ENCODE measurements around the gene WIPF3. TPM values are rescaled to one million over a fixed set of nuclear protein-coding genes. Genes with fewer than 3 reads are reported as not detected.
A peak's percentile ranks its signal among the peaks of the same experiment; 100 is the strongest.

WIPF3 gene
- polyA plus RNA-seq (ENCODE audit: insufficient read length in 4 of 4) = 1 to 10 TPM; 5.2 to 6.0 (median 5.3) TPM

GRCh38 chr7:29806208-29806994, at the start of gene WIPF3:
Gene WIPF3, plus strand, starts transcription at chr7:29806508. Its CDS starts 28,217 bp downstream, at chr7:29834725.
- DNase-seq (ENCODE audit: low read depth in 4 of 4, low spot score in 3 of 4) = peak in 1 of 4 donors; percentile 27

GRCh38 chr7:29763266-29763665, 43.0 kb upstream of the WIPF3 start:
- no peak for DNase-seq (ENCODE audit: low read depth in 4 of 4, low spot score in 3 of 4)

GRCh38 chr7:29764227-29764626, 42.1 kb upstream of the WIPF3 start:
- DNase-seq (ENCODE audit: low read depth in 4 of 4, low spot score in 3 of 4) = no peak

- no peak for DNase-seq (ENCODE audit: low read depth in 4 of 4, low spot score in 3 of 4)
These were observed 40.8 kb upstream of the WIPF3 start for GRCh38 chr7:29765490-29765889.

GRCh38 chr7:29770371-29770770, 35.9 kb upstream of the WIPF3 start:
- DNase-seq (ENCODE audit: low read depth in 4 of 4, low spot score in 3 of 4) = no peak

GRCh38 chr7:29771081-29771816, 35.1 kb upstream of the WIPF3 start:
- no peak for DNase-seq (ENCODE audit: low read depth in 4 of 4, low spot score in 3 of 4)

- DNase-seq (ENCODE audit: low read depth in 4 of 4, low spot score in 3 of 4) = no peak
These were observed 27.3 kb upstream of the WIPF3 start for GRCh38 chr7:29779017-29779416.

- DNase-seq (ENCODE audit: low read depth in 4 of 4, low spot score in 3 of 4) = no peak
These were observed 26.0 kb upstream of the WIPF3 start for GRCh38 chr7:29780346-29780745.

GRCh38 chr7:29783671-29784070, 22.6 kb upstream of the WIPF3 start:
- DNase-seq (ENCODE audit: low read depth in 4 of 4, low spot score in 3 of 4) = no peak

GRCh38 chr7:29793507-29793906, 12.8 kb upstream of the WIPF3 start:
- DNase-seq (ENCODE audit: low read depth in 4 of 4, low spot score in 3 of 4) = no peak

- DNase-seq (ENCODE audit: low read depth in 4 of 4, low spot score in 3 of 4) = no peak
These were observed 11.2 kb upstream of the WIPF3 start for GRCh38 chr7:29794959-29795629.

- DNase-seq (ENCODE audit: low read depth in 4 of 4, low spot score in 3 of 4) = no peak
These were observed 10.4 kb upstream of the WIPF3 start for GRCh38 chr7:29795696-29796580.

GRCh38 chr7:29797112-29797944, 9.0 kb upstream of the WIPF3 start:
- no peak for DNase-seq (ENCODE audit: low read depth in 4 of 4, low spot score in 3 of 4)

GRCh38 chr7:29798422-29798821, 7.9 kb upstream of the WIPF3 start:
- no peak for DNase-seq (ENCODE audit: low read depth in 4 of 4, low spot score in 3 of 4)

GRCh38 chr7:29801929-29802328, 4.4 kb upstream of the WIPF3 start:
- DNase-seq (ENCODE audit: low read depth in 4 of 4, low spot score in 3 of 4) = no peak

GRCh38 chr7:29805031-29805430, 1.3 kb upstream of the WIPF3 start:
- no peak for DNase-seq (ENCODE audit: low read depth in 4 of 4, low spot score in 3 of 4)

GRCh38 chr7:29805886-29806207, 461 bp upstream of the WIPF3 start:
- DNase-seq (ENCODE audit: low read depth in 4 of 4, low spot score in 3 of 4) = no peak

- DNase-seq (ENCODE audit: low read depth in 4 of 4, low spot score in 3 of 4) = no peak
These were observed 910 bp downstream of the WIPF3 start for GRCh38 chr7:29806995-29807841.
